ENCODE measurements around the gene PLEKHA8. TPM values are rescaled to one million over a fixed set of nuclear protein-coding genes. Genes with fewer than 3 reads are reported as not detected.
A peak's percentile ranks its signal among the peaks of the same experiment; 100 is the strongest.

The PLEKHA8 gene
- total RNA-seq, 1 donor from 2014 or later, result 57.9 TPM

- H3K4me1 Mint-ChIP-seq (ENCODE audit: low read depth, unreplicated experiment), result no peaks in the 10 kb centered on the region
- no peaks in the 10 kb centered on the region for H3K36me3 Mint-ChIP-seq (ENCODE audit: unreplicated experiment)
- no peak for DNase-seq
- peaks cover 14% of the 10 kb centered on the region for H3K27me3 Mint-ChIP-seq (ENCODE audit: unreplicated experiment)
- peak overlapping the region; percentile 90 for H3K4me3 Mint-ChIP-seq (ENCODE audit: unreplicated experiment)
- TF ChIP-seq CTCF (IDR thresholded peaks at IDR 0.05; ENCODE audit: partially characterized antibody, unreplicated experiment), result no peak
- no peak overlapping the region for H3K27ac Mint-ChIP-seq (ENCODE audit: unreplicated experiment)
- H3K9me3 Mint-ChIP-seq (ENCODE audit: unreplicated experiment), result peaks cover 11% of the 10 kb centered on the region
Measured at GRCh38 chr7:30136117-30136731, 108.0 kb downstream of the PLEKHA8 start.

GRCh38 chr7:30136743-30137485 lies 108.7 kb downstream of the PLEKHA8 start:
- Mint-ChIP-seq H3K4me3 (ENCODE audit: unreplicated experiment) (peak overlapping the region; percentile 90), H3K27ac (ENCODE audit: unreplicated experiment) (no peak overlapping the region), H3K9me3 (ENCODE audit: unreplicated experiment) (peaks cover 11% of the 10 kb centered on the region), H3K4me1 (ENCODE audit: low read depth, unreplicated experiment) (no peaks in the 10 kb centered on the region), H3K36me3 (ENCODE audit: unreplicated experiment) (no peaks in the 10 kb centered on the region), H3K27me3 (ENCODE audit: unreplicated experiment) (peaks cover 14% of the 10 kb centered on the region)
- DNase-seq, result no peak
- no peak for TF ChIP-seq CTCF (IDR thresholded peaks at IDR 0.05; ENCODE audit: partially characterized antibody, unreplicated experiment)

GRCh38 chr7:30139836-30140384 lies 111.7 kb downstream of the PLEKHA8 start:
- Mint-ChIP-seq H3K27ac (ENCODE audit: unreplicated experiment) (no peak overlapping the region), H3K36me3 (ENCODE audit: unreplicated experiment) (no peaks in the 10 kb centered on the region), H3K4me1 (ENCODE audit: low read depth, unreplicated experiment) (peaks cover 16% of the 10 kb centered on the region), H3K9me3 (ENCODE audit: unreplicated experiment) (no peaks in the 10 kb centered on the region), H3K27me3 (ENCODE audit: unreplicated experiment) (peaks cover 5% of the 10 kb centered on the region), H3K4me3 (ENCODE audit: unreplicated experiment) (no peak overlapping the region)
- no peak for TF ChIP-seq CTCF (IDR thresholded peaks at IDR 0.05; ENCODE audit: partially characterized antibody, unreplicated experiment)
- DNase-seq, result no peak

GRCh38 chr7:30140456-30140855 lies 112.2 kb downstream of the PLEKHA8 start:
- peaks cover 5% of the 10 kb centered on the region for H3K27me3 Mint-ChIP-seq (ENCODE audit: unreplicated experiment)
- H3K9me3 Mint-ChIP-seq (ENCODE audit: unreplicated experiment), result no peaks in the 10 kb centered on the region
- H3K4me1 Mint-ChIP-seq (ENCODE audit: low read depth, unreplicated experiment), result peaks cover 16% of the 10 kb centered on the region
- DNase-seq, result no peak
- TF ChIP-seq CTCF (IDR thresholded peaks at IDR 0.05; ENCODE audit: partially characterized antibody, unreplicated experiment), result no peak
- H3K4me3 Mint-ChIP-seq (ENCODE audit: unreplicated experiment), result no peak overlapping the region
- no peaks in the 10 kb centered on the region for H3K36me3 Mint-ChIP-seq (ENCODE audit: unreplicated experiment)
- H3K27ac Mint-ChIP-seq (ENCODE audit: unreplicated experiment), result no peak overlapping the region

GRCh38 chr7:30142710-30143109 lies 114.5 kb downstream of the PLEKHA8 start:
- Mint-ChIP-seq H3K4me3 (ENCODE audit: unreplicated experiment) (no peak overlapping the region), H3K36me3 (ENCODE audit: unreplicated experiment) (no peaks in the 10 kb centered on the region), H3K27ac (ENCODE audit: unreplicated experiment) (no peak overlapping the region), H3K27me3 (ENCODE audit: unreplicated experiment) (no peaks in the 10 kb centered on the region), H3K9me3 (ENCODE audit: unreplicated experiment) (no peaks in the 10 kb centered on the region), H3K4me1 (ENCODE audit: low read depth, unreplicated experiment) (peaks cover 16% of the 10 kb centered on the region)
- DNase-seq, result no peak
- TF ChIP-seq CTCF (IDR thresholded peaks at IDR 0.05; ENCODE audit: partially characterized antibody, unreplicated experiment), result no peak

Measured in glutamatergic neuron (in vitro differentiated cells).